IPS-20b (cell line): ENCODE results near the gene SPEM2.
"Not testable (repeated sequence)": the region's sequence is repeated elsewhere in the genome, so short reads cannot be mapped to it uniquely, and the experiment has no call there.

Source experiments
- H3K27ac ChIP-seq: one replicate; pipeline ENCODE4 v1.5.1; 2013; ENCODE audit warnings: low read length
- H3K27me3 ChIP-seq: 2 replicates; pipeline ENCODE4 v1.6.1; 2013; ENCODE audit warnings: mild to moderate bottlenecking, low read length, inconsistent platforms; ENCODE audit not compliant: insufficient read depth
- H3K36me3 ChIP-seq: 2 replicates; pipeline ENCODE4 v1.6.1; 2013; ENCODE audit warnings: low read depth, mild to moderate bottlenecking, inconsistent platforms, low read length, moderate library complexity; ENCODE audit not compliant: insufficient read depth
- H3K4me1 ChIP-seq: 2 replicates; pipeline ENCODE4 v1.6.1; 2013; ENCODE audit warnings: mild to moderate bottlenecking, control low read depth, inconsistent platforms, low read length, moderate library complexity; ENCODE audit not compliant: insufficient read depth
- H3K4me3 ChIP-seq: 2 replicates; pipeline ENCODE4 v1.5.1; 2013; ENCODE audit warnings: mild to moderate bottlenecking, low read length, inconsistent platforms
- H3K9ac ChIP-seq: 2 replicates; pipeline ENCODE4 v1.6.1; 2013; ENCODE audit warnings: low read depth, mild to moderate bottlenecking, inconsistent platforms, low read length, moderate library complexity
- H3K9me3 ChIP-seq: 2 replicates; pipeline ENCODE4 v1.6.1; 2013; ENCODE audit warnings: mild to moderate bottlenecking, low read depth, low read length, inconsistent platforms; ENCODE audit not compliant: insufficient read depth

Gene SPEM2

DNA sequence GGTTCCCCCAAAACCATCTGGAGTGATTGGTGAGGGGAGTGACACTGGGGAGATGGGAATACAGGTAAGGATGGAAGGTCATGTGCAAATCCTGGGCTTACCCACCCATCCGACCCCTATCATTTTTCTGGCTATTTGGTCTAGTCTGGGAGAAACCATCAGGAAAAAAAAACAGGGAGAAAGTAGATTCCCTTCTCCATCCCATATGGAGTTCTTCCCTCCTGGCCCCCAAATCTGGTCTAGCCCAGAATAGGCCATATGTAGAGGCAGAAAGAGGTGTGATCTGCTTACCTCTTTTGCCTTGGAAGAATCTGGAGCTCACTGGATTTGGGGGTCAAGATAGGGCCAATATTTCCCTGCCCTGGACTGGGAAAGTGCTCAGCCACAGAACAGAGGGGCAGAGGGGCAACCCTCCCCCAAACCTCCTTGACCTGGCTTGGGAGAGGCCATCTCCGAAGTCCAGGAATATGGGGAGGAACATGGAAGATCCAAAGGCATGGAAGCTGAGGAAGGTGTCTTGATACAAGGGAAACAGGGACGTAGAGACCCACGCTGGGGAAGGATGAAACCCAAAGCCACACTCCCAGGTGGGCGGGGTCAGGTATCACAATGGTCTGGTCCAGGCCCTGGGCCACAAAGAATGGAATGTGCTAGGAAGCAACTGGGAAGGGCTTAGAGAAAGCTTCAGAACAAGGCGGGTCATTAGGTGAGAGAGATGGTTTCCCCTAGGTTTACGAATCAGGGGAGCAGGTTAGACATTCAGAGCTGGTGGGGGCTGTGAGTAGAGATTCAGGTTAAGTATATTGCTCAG, 35.6 kb downstream of the SPEM2 start:
- no peak overlapping the region for H3K9ac ChIP-seq
- H3K4me3 ChIP-seq = no peak overlapping the region
- no peak overlapping the region for H3K27ac ChIP-seq
- H3K36me3 ChIP-seq = peaks cover 5% of the 10 kb centered on the region; the same call in 1 of the 2 replicates
- H3K27me3 ChIP-seq = no peaks in the 10 kb centered on the region
- peaks cover 4% of the 10 kb centered on the region; the same call in 1 of the 2 replicates for H3K4me1 ChIP-seq
- H3K9me3 ChIP-seq = no peaks in the 10 kb centered on the region

- no peak overlapping the region for H3K9ac ChIP-seq
- peaks cover 9% of the 10 kb centered on the region for H3K36me3 ChIP-seq
- H3K27ac ChIP-seq = no peak overlapping the region
- H3K9me3 ChIP-seq = no peaks in the 10 kb centered on the region
- H3K27me3 ChIP-seq = no peaks in the 10 kb centered on the region
- H3K4me1 ChIP-seq = peaks cover 4% of the 10 kb centered on the region; the same call in 1 of the 2 replicates
- H3K4me3 ChIP-seq = no peak overlapping the region
These were observed 37.3 kb downstream of the SPEM2 start for GRCh38 chr17:7462474-7463371.

DNA sequence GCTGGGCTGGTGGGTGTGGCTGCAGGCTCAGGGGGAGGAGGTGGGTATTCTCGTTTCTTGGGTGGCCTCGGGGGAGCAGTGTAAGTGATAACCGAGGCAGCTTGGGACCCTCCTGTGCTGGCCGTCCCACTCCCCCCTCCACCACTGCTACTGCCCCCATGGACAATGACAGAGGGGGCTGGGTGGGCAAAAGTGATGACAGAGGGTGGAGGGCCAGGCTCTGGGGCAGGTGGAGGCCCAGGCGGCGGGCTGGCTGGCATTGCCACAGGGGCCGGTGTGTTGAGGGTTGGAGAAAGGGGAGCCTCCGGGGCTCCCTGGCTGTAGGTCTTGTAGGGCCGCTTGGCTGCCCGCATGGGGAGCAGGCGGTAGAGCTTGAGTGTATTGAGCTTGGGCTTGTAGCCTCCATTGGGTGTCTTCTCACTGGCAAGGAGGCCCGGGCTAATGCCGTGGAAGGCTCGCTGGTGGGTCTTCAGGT, 38.0 kb downstream of the SPEM2 start:
- Histone ChIP-seq H3K4me1 (peaks cover 4% of the 10 kb centered on the region; the same call in 1 of the 2 replicates), H3K27ac (no peak overlapping the region), H3K4me3 (no peak overlapping the region), H3K9me3 (no peaks in the 10 kb centered on the region), H3K9ac (no peak overlapping the region), H3K27me3 (no peaks in the 10 kb centered on the region), H3K36me3 (peaks cover 9% of the 10 kb centered on the region)

GRCh38 chr17:7464081-7464480, 38.7 kb downstream of the SPEM2 start:
- no peaks in the 10 kb centered on the region for H3K27me3 ChIP-seq
- H3K4me1 ChIP-seq = peaks cover 4% of the 10 kb centered on the region; the same call in 1 of the 2 replicates
- no peak overlapping the region for H3K4me3 ChIP-seq
- no peaks in the 10 kb centered on the region for H3K9me3 ChIP-seq
- no peak overlapping the region for H3K27ac ChIP-seq
- H3K36me3 ChIP-seq = peaks cover 9% of the 10 kb centered on the region
- H3K9ac ChIP-seq = no peak overlapping the region

DNA sequence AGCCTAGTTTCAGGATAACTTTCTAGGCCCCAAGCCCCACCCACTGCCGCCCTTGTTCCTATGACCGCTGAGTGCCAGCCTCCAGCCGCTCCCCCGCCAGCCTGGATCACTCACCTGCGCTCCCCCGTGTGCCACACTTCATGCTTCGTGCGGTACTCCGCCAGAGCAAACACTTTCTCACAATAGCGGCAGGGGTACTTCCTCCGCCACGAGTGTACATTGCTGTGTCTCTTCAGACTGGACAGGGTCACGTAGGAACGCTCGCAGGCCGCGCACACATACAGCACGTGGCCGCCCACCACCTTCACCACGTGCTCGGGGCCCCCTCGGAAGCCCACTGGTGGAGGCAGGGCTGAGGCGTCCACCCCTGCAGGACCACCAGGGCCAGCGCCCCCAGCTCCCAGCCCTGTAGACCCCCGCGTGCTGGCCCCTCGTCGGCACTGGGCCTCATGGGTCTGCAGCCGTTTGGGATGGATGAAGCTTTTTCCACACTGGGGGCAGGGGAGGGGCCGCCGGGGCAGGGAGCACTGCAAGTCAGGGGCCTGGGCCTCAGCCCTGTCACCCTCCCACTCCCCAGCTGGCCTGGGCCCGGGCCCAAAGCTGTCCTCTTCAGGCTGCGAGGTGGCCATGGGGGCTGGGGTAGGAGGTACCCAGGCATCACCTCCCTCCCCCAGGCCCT, 40.3 kb downstream of the SPEM2 start:
- H3K4me1 ChIP-seq = peaks cover 4% of the 10 kb centered on the region; the same call in 1 of the 2 replicates
- H3K9ac ChIP-seq = no peak overlapping the region
- no peak overlapping the region for H3K27ac ChIP-seq
- H3K36me3 ChIP-seq = peaks cover 9% of the 10 kb centered on the region
- no peak overlapping the region for H3K4me3 ChIP-seq
- H3K27me3 ChIP-seq = no peaks in the 10 kb centered on the region
- no peaks in the 10 kb centered on the region for H3K9me3 ChIP-seq

GRCh38 chr17:7466318-7466638, 40.9 kb downstream of the SPEM2 start:
- H3K36me3 ChIP-seq = peaks cover 9% of the 10 kb centered on the region
- H3K27me3 ChIP-seq = no peaks in the 10 kb centered on the region
- H3K4me3 ChIP-seq = no peak overlapping the region
- peaks cover under 1% of the 10 kb centered on the region; the same call in 1 of the 2 replicates for H3K4me1 ChIP-seq
- H3K9me3 ChIP-seq = no peaks in the 10 kb centered on the region
- no peak overlapping the region for H3K9ac ChIP-seq
- H3K27ac ChIP-seq = no peak overlapping the region

DNA sequence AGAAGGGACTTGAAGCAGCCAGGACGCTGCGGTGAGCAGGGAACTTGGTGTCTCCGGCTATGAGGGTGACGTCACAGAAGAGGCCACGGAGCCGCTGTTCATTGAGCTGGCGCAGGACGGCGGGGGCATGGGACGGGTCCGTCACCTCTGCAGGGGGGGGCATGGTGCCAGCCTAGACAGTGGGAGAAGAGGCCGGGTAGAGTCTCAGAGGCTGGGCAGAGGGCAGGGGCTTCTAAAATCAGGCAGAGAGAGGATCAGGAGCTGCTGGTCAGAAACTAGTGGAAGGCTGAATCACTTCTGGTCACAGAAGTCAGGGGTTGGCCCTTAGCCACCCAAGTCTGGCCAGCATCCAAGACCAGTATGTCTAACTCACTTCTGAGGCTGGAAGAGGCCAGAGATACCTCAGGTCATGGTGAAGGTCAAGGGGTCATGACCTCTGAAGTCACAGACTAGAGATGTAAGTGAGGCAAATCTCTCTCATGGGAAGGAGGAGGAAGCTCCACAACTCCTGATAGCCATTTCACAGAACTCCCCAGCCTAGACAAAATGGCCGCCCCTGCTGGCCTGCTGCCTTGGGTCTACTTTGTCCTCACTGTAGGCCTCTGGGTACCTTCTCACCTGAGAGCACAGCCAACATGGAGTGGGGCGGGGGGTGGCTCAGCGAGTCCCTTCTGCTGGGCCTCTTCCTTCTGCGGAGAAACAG, 41.4 kb downstream of the SPEM2 start:
- Histone ChIP-seq H3K27me3 (no peaks in the 10 kb centered on the region), H3K4me1 (no peaks in the 10 kb centered on the region), H3K27ac (no peak overlapping the region), H3K9ac (no peak overlapping the region), H3K9me3 (no peaks in the 10 kb centered on the region), H3K36me3 (peaks cover 9% of the 10 kb centered on the region), H3K4me3 (no peak overlapping the region)

- Histone ChIP-seq H3K27me3 (no peaks in the 10 kb centered on the region), H3K4me3 (no peak overlapping the region), H3K4me1 (no peaks in the 10 kb centered on the region), H3K27ac (no peak overlapping the region), H3K9me3 (no peaks in the 10 kb centered on the region), H3K36me3 (peaks cover 9% of the 10 kb centered on the region), H3K9ac (no peak overlapping the region)
These were observed 42.1 kb downstream of the SPEM2 start for GRCh38 chr17:7467498-7467897.

DNA sequence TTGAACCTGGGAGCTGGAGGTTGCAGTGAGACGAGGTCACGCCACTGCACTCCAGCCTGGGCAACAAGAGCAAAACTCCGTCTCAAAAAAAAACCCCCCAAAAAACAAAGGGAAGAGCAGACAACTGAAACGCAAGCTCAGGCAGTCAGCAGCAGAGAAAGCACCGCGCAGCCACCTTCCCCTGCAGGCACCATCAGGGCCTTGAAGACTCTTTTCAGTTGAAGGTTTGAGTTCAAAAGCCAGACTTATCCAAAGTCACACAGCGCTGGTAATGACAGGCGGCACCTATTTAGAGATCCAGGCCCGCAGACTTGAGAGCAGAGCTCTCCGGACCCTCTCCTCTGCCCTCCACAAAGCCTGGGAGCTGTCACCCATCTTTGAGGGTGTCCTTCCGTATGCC, 42.9 kb downstream of the SPEM2 start:
- Histone ChIP-seq H3K4me3 (no peak overlapping the region), H3K9me3 (no peaks in the 10 kb centered on the region), H3K27me3 (no peaks in the 10 kb centered on the region), H3K4me1 (no peaks in the 10 kb centered on the region), H3K9ac (no peak overlapping the region), H3K36me3 (peaks cover 9% of the 10 kb centered on the region), H3K27ac (no peak overlapping the region)

GRCh38 chr17:7468804-7469389, 43.5 kb downstream of the SPEM2 start:
- H3K4me1 ChIP-seq = no peaks in the 10 kb centered on the region
- no peak overlapping the region for H3K9ac ChIP-seq
- no peak overlapping the region for H3K4me3 ChIP-seq
- H3K36me3 ChIP-seq = peaks cover 7% of the 10 kb centered on the region
- H3K9me3 ChIP-seq = no peaks in the 10 kb centered on the region
- H3K27ac ChIP-seq = no peak overlapping the region
- H3K27me3 ChIP-seq = no peaks in the 10 kb centered on the region

DNA sequence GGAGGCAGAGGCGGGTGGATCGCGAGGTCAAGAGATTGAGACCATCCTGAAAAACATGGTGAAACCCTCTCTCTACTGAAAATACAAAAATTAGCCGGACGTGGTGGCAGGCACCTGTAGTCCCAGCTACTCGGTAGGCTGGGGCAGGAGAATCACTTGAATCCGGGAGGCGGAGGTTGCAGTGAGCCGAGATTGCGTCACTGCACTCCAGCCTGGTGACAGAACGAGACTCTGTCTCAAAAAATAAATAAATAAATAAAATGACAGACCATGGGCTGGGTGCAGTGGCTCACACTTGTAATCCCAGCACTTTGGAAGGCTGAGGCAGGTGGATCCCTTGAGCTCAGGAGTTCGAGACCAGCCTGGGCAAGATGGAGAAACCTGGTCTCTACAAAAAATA, 44.4 kb downstream of the SPEM2 start:
- H3K4me3 ChIP-seq, H3K27ac ChIP-seq, H3K4me1 ChIP-seq, H3K9ac ChIP-seq, H3K9me3 ChIP-seq, H3K36me3 ChIP-seq, H3K27me3 ChIP-seq: not testable (repeated sequence)
